Hepatocyte (in vitro differentiated cells): ENCODE results near the gene JHY. TPM values are rescaled to one million over a fixed set of nuclear protein-coding genes. Genes with fewer than 3 reads are reported as not detected.

Source experiments
- DNase-seq: peaks from one replicate; pipeline ENCODE4 v3.0.0-alpha.2; 2016; ENCODE audit warnings: low spot score
- H2AFZ ChIP-seq: fragments of 200-600 bp; sonication (generic); 2 replicates; pipeline ENCODE4 v1.6.0; 2016; ENCODE audit warnings: antibody characterized with exemption, mild to moderate bottlenecking
- H3K27ac ChIP-seq: fragments of 200-600 bp; sonication (generic); 2 replicates; pipeline ENCODE4 v1.5.1; 2016; ENCODE audit warnings: mild to moderate bottlenecking
- H3K27me3 ChIP-seq: fragments of 200-600 bp; sonication (generic); 2 replicates; pipeline ENCODE4 v1.6.1; 2016
- H3K36me3 ChIP-seq: fragments of 200-600 bp; sonication (generic); replicated peaks from 2 replicates; pipeline ENCODE4 v1.5.1; 2016; ENCODE audit warnings: low read depth; ENCODE audit not compliant: insufficient read depth
- H3K4me1 ChIP-seq: fragments of 200-600 bp; sonication (generic); 2 replicates; pipeline ENCODE4 v1.5.1; 2016; ENCODE audit warnings: mild to moderate bottlenecking, moderate library complexity; ENCODE audit not compliant: insufficient read depth
- H3K4me2 ChIP-seq: fragments of 200-600 bp; sonication (generic); 2 replicates; pipeline ENCODE4 v1.6.0; 2016
- H3K4me3 ChIP-seq: fragments of 200-600 bp; sonication (generic); 2 replicates; pipeline ENCODE4 v1.5.1; 2016; ENCODE audit warnings: mild to moderate bottlenecking
- H3K79me2 ChIP-seq: fragments of 200-600 bp; sonication (generic); 2 replicates; pipeline ENCODE4 v1.6.0; 2017; ENCODE audit warnings: mild to moderate bottlenecking
- H3K9me2 ChIP-seq: fragments of 200-600 bp; sonication (generic); replicated peaks from 2 replicates; pipeline ENCODE4 v1.6.0; 2017; ENCODE audit warnings: mild to moderate bottlenecking; ENCODE audit not compliant: insufficient read depth
- H3K9me3 ChIP-seq: fragments of 200-600 bp; sonication (generic); 2 replicates; pipeline ENCODE4 v1.5.1; 2016; ENCODE audit warnings: low read depth, mild to moderate bottlenecking
- H4K20me1 ChIP-seq: fragments of 200-600 bp; sonication (generic); 2 replicates; pipeline ENCODE4 v1.6.0; 2016; ENCODE audit warnings: mild to moderate bottlenecking; ENCODE audit not compliant: insufficient read depth, poor library complexity, severe bottlenecking
- CTCF ChIP-seq: fragments of 200-600 bp; sonication (generic); IDR thresholded peaks from 2 replicates; pipeline ENCODE4 v1.5.1; 2016; ENCODE audit warnings: antibody characterized with exemption, mild to moderate bottlenecking; ENCODE audit not compliant: poor library complexity
- EZH2 ChIP-seq: fragments of 200-600 bp; sonication (generic); IDR thresholded peaks from 2 replicates; pipeline ENCODE4 v1.6.1; 2016; ENCODE audit warnings: antibody characterized with exemption, mild to moderate bottlenecking, borderline replicate concordance
- EZH2phosphoT487 ChIP-seq: fragments of 200-600 bp; sonication (generic); IDR thresholded peaks from one replicate; pipeline ENCODE4 v1.6.1; 2018; ENCODE audit warnings: antibody characterized with exemption, mild to moderate bottlenecking, low read depth, moderate library complexity; ENCODE audit not compliant: unreplicated experiment, severe bottlenecking
- WGBS: methylation state at CpG from one replicate; pipeline ENCODE4 v1.1.6; 2016; ENCODE audit warnings: low lambda C conversion rate; ENCODE audit errors: missing lambda C conversion rate; 5-methylcytosine and 5-hydroxymethylcytosine counted together
- polyA plus RNA-seq: library from polyadenylated mRNA; unstranded; fragments of >200 nt; fragmentation: Nextera tagmentation; extraction: Ambion mirVana; gene quantifications from 2 replicates; pipeline ENCODE4 v1.2.1, GENCODE V29; 2016
- total RNA-seq: library from RNA; depleted of rRNA; stranded (reverse); fragments of >200 nt; gene quantifications from 2 replicates; pipeline ENCODE4 v1.2.3, GENCODE V29; 2014

The JHY gene
- total and polyA plus RNA-seq, 2 experiments from 2014 or later: 2.8 to 3.0 TPM

GRCh38 chr11:122871302-122871701 is 11.3 kb upstream of the JHY start:
- no peaks in the 10 kb centered on the region for H3K9me3 ChIP-seq
- no peak overlapping the region for H3K4me3 ChIP-seq
- H3K27ac ChIP-seq: no peak overlapping the region
- TF ChIP-seq EZH2 (no peak), EZH2phosphoT487 (no peak), CTCF (no peak)
- H3K79me2 ChIP-seq: no peaks in the 10 kb centered on the region
- no peaks in the 10 kb centered on the region for H3K36me3 ChIP-seq
- H3K4me1 ChIP-seq: no peaks in the 10 kb centered on the region
- H3K27me3 ChIP-seq: peaks cover 18% of the 10 kb centered on the region
- DNase-seq: no peak
- H2AFZ ChIP-seq: no peak overlapping the region
- no peaks in the 10 kb centered on the region for H3K9me2 ChIP-seq
- H3K4me2 ChIP-seq: no peak overlapping the region
- 81% methylated on average over 4 of the region's 4 CpGs for WGBS
- H4K20me1 ChIP-seq: no peaks in the 10 kb centered on the region

- no peak overlapping the region for H3K4me3 ChIP-seq
- no peaks in the 10 kb centered on the region for H4K20me1 ChIP-seq
- no peaks in the 10 kb centered on the region for H3K79me2 ChIP-seq
- no peaks in the 10 kb centered on the region for H3K4me1 ChIP-seq
- H2AFZ ChIP-seq: no peak overlapping the region
- TF ChIP-seq CTCF (no peak), EZH2phosphoT487 (no peak), EZH2 (no peak)
- peaks cover 16% of the 10 kb centered on the region for H3K27me3 ChIP-seq
- no peak overlapping the region for H3K27ac ChIP-seq
- WGBS: 81% methylated on average over 3 of the region's 3 CpGs
- no peak overlapping the region for H3K4me2 ChIP-seq
- no peaks in the 10 kb centered on the region for H3K9me3 ChIP-seq
- DNase-seq: no peak
- H3K9me2 ChIP-seq: no peaks in the 10 kb centered on the region
- H3K36me3 ChIP-seq: no peaks in the 10 kb centered on the region
These were observed 10.5 kb upstream of the JHY start for GRCh38 chr11:122872046-122872445.

GRCh38 chr11:122874991-122875390 is 7.6 kb upstream of the JHY start:
- Histone ChIP-seq H3K9me3 (no peaks in the 10 kb centered on the region), H3K27ac (no peak overlapping the region), H3K9me2 (no peaks in the 10 kb centered on the region), H3K36me3 (no peaks in the 10 kb centered on the region), H3K79me2 (no peaks in the 10 kb centered on the region), H3K4me3 (no peak overlapping the region), H3K4me1 (no peaks in the 10 kb centered on the region), H4K20me1 (no peaks in the 10 kb centered on the region), H3K27me3 (no peaks in the 10 kb centered on the region), H3K4me2 (no peak overlapping the region), H2AFZ (no peak overlapping the region)
- 89% methylated on average over 7 of the region's 7 CpGs for WGBS
- no peak for DNase-seq
- TF ChIP-seq EZH2phosphoT487 (no peak), CTCF (no peak), EZH2 (no peak)

GRCh38 chr11:122877732-122878131 is 4.8 kb upstream of the JHY start:
- H3K27me3 ChIP-seq: peaks cover 10% of the 10 kb centered on the region
- no peaks in the 10 kb centered on the region for H3K36me3 ChIP-seq
- no peak overlapping the region for H2AFZ ChIP-seq
- DNase-seq: no peak
- no peaks in the 10 kb centered on the region for H3K9me2 ChIP-seq
- WGBS: 93% methylated on average over 5 of the region's 5 CpGs
- H3K4me2 ChIP-seq: no peak overlapping the region
- TF ChIP-seq CTCF (no peak), EZH2phosphoT487 (no peak), EZH2 (no peak)
- H3K9me3 ChIP-seq: no peaks in the 10 kb centered on the region
- H4K20me1 ChIP-seq: no peaks in the 10 kb centered on the region
- H3K79me2 ChIP-seq: no peaks in the 10 kb centered on the region
- H3K4me1 ChIP-seq: no peaks in the 10 kb centered on the region
- H3K27ac ChIP-seq: no peak overlapping the region
- no peak overlapping the region for H3K4me3 ChIP-seq
